HepG2 (cell line): ENCODE results near the gene FRMD4B. TPM values are rescaled to one million over a fixed set of nuclear protein-coding genes. Genes with fewer than 3 reads are reported as not detected.

Experiments
- ATAC-seq: fragments of 200-7000 bp; cut with Tn5 transposase; 3 replicates; pipeline ENCODE4 v1.9.1; 2020; ENCODE audit warnings: mild to moderate bottlenecking, moderate library complexity
- BruUV-seq: library from RNA; stranded (reverse); fragments of 400-500 nt; replicated peaks from 2 replicates; lab custom pipeline; 2021; lab: Mats Ljungman, UMichigan
- CTCF ChIA-PET: fragments of 300-600 bp; formaldehyde crosslinking; extraction: SDS; loops from one replicate; lab custom pipeline; 2021; ENCODE audit warnings: low total read pairs, inconsistent platforms, low intra/inter-chr PET ratio; lab: Yijun Ruan, JAX
- POLR2A ChIA-PET: fragments of 350-600 bp; sonication (Branson Sonifier 250); formaldehyde crosslinking; loops from one replicate; lab custom pipeline; 2020; ENCODE audit warnings: antibody characterized with exemption, inconsistent platforms; lab: Yijun Ruan, JAX
- DNase-seq: peaks from one replicate; pipeline ENCODE4 v3.0.0-alpha.2; 2015; ENCODE audit warnings: low spot score
- FAIRE-seq: peaks from 3 replicates; lab custom pipeline; 2011; peaks lifted over from hg19 to GRCh38; lab: Jason Lieb, UNC
- H2AFZ ChIP-seq: one replicate; pipeline ENCODE4 v1.6.1; 2011; ENCODE audit warnings: low read length, inconsistent platforms
- H3K27ac ChIP-seq: fragments of 300-600 bp; 3 replicates; pipeline ENCODE4 v1.8.0; 2011; ENCODE audit warnings: mixed run types, mild to moderate bottlenecking, mixed read lengths, low read length, inconsistent platforms; ENCODE audit not compliant: insufficient read depth; ENCODE audit errors: extremely low read length
- H3K27me3 ChIP-seq, 2 experiments: fragments of 200-600 bp in 1 of 2; 2 replicates in 1 of 2; 3 replicates in 1 of 2; pipeline versions ENCODE4 v1.6.0 to v1.8.0; 2011; ENCODE audit warnings: low read length in 2 of 2, mild to moderate bottlenecking in 2 of 2, moderate library complexity in 2 of 2, inconsistent platforms in 1 of 2; ENCODE audit not compliant: insufficient read depth in 2 of 2, control insufficient read depth in 1 of 2
- H3K36me3 ChIP-seq, 2 experiments: fragments of 200-600 bp in 1 of 2; replicated peaks in 1 of 2; 2 replicates in 1 of 2; 3 replicates in 1 of 2; pipeline versions ENCODE4 v1.5.1 to v1.8.0; 2011; ENCODE audit warnings: low read length in 2 of 2, inconsistent platforms in 1 of 2; ENCODE audit not compliant: insufficient read depth in 2 of 2, control insufficient read depth in 1 of 2
- H3K4me1 ChIP-seq: 2 replicates; pipeline ENCODE4 v1.5.1; 2012; ENCODE audit warnings: low read length, inconsistent platforms; ENCODE audit not compliant: insufficient read depth
- H3K4me2 ChIP-seq: 2 replicates; pipeline ENCODE4 v1.6.0; 2011; ENCODE audit warnings: low read depth, low read length, inconsistent platforms
- H3K4me3 ChIP-seq, 3 experiments: fragments of 200-600 bp in 1 of 3; sonication (generic), shearing (Covaris generic) in 1 of 3; replicated peaks in 1 of 3; 2 replicates each; pipeline ENCODE4 v1.5.1; 2011 to 2016; ENCODE audit warnings: low read length in 3 of 3, inconsistent platforms in 2 of 3, low read depth in 2 of 3, mild to moderate bottlenecking in 2 of 3, control low read depth in 1 of 3, mixed read lengths in 1 of 3; ENCODE audit not compliant: insufficient read depth in 1 of 3
- H3K79me2 ChIP-seq: one replicate; pipeline ENCODE4 v1.6.1; 2011; ENCODE audit warnings: low read length, inconsistent platforms; ENCODE audit not compliant: insufficient read depth
- H3K9ac ChIP-seq: 2 replicates; pipeline ENCODE4 v1.6.0; 2011; ENCODE audit warnings: mild to moderate bottlenecking, low read depth, low read length, inconsistent platforms; ENCODE audit not compliant: insufficient read depth
- H3K9me3 ChIP-seq: 2 replicates; pipeline ENCODE4 v1.5.1; 2012; ENCODE audit warnings: mild to moderate bottlenecking, low read length
- H4K20me1 ChIP-seq: 2 replicates; pipeline ENCODE4 v1.6.0; 2011; ENCODE audit warnings: inconsistent platforms, mild to moderate bottlenecking, low read length, moderate library complexity; ENCODE audit not compliant: insufficient read depth
- CEBPB ChIP-seq: IDR thresholded peaks from 2 replicates; pipeline ENCODE4 v1.6.1; 2011; ENCODE audit warnings: low read depth, low read length, improper control_type of control experiment, borderline replicate concordance
- FOXJ3 ChIP-seq: sonication (generic); formaldehyde crosslinking; IDR thresholded peaks from 2 replicates; pipeline ENCODE4 v1.4.0; 2020; ENCODE audit warnings: missing genetic modification reagents, mild to moderate bottlenecking, borderline replicate concordance
- HHEX ChIP-seq: IDR thresholded peaks from 2 replicates; pipeline ENCODE4 v1.6.1; 2016; ENCODE audit warnings: control low read depth
- NFATC3 ChIP-seq: sonication (generic); formaldehyde crosslinking; IDR thresholded peaks from 2 replicates; pipeline ENCODE4 v1.5.1; 2020; ENCODE audit warnings: mild to moderate bottlenecking, missing genetic modification reagents
- ZNF549 ChIP-seq: sonication (generic); formaldehyde crosslinking; IDR thresholded peaks from 2 replicates; pipeline ENCODE4 v1.5.0; 2020; ENCODE audit warnings: missing genetic modification reagents
- ZNF766 ChIP-seq: sonication (generic); formaldehyde crosslinking; IDR thresholded peaks from 2 replicates; pipeline ENCODE4 v1.5.0; 2020; ENCODE audit warnings: missing genetic modification reagents, borderline replicate concordance
- WGBS: methylation state at CpG from one replicate; pipeline ENCODE4 v1.1.6; 2017; ENCODE audit warnings: low lambda C conversion rate; 5-methylcytosine and 5-hydroxymethylcytosine counted together
- in situ Hi-C: cut with HindIII; loops from 2 replicates; pipeline ENCODE4 v1.10.0; 2017; ENCODE audit warnings: low pct_unique_long_range_greater_than_20kb; ENCODE audit not compliant: extremely low pct_ligation_motif_present
- intact Hi-C: fragments of 100-400 bp; cut with micrococcal nuclease; formaldehyde crosslinking; loops from one replicate; pipeline ENCODE4 v1.10.0; 2022; ENCODE audit not compliant: unreplicated experiment
- polyA plus RNA-seq, 8 experiments: library from polyadenylated mRNA; depleted of rRNA in 3 of 8; stranded (reverse) in 7 of 8; unstranded in 1 of 8; fragments of >200 nt; fragmentation: Illumina TruSeq in 4 of 8; extraction: Trizol in 4 of 8; gene quantifications; 2 replicates each; pipeline versions ENCODE4 v1.2.1 to v1.2.3, GENCODE V29; 2011 to 2016; ENCODE audit warnings: low read depth in 4 of 8, missing spikeins in 1 of 8, mixed read lengths in 1 of 8; ENCODE audit not compliant: insufficient read depth in 1 of 8
- total RNA-seq, 5 experiments: library from RNA; depleted of rRNA; stranded (reverse); fragments of >200 nt; fragmentation: Illumina TruSeq; extraction: Trizol; gene quantifications; 2 replicates each; pipeline ENCODE4 v1.2.3, GENCODE V29; 2016; ENCODE audit warnings: low read depth in 1 of 5
- TF ChIP-seq, protein P1 (sequence below): sonication (generic); formaldehyde crosslinking; IDR thresholded peaks from 2 replicates; pipeline ENCODE4 v1.5.0; 2020; ENCODE audit warnings: missing genetic modification reagents

The FRMD4B gene
- total and polyA plus RNA-seq, 2 of the 13 experiments (the other 11 are each of a cell fraction or from before 2014, with no cell fraction given), result 3.0 to 3.3 TPM

DNA sequence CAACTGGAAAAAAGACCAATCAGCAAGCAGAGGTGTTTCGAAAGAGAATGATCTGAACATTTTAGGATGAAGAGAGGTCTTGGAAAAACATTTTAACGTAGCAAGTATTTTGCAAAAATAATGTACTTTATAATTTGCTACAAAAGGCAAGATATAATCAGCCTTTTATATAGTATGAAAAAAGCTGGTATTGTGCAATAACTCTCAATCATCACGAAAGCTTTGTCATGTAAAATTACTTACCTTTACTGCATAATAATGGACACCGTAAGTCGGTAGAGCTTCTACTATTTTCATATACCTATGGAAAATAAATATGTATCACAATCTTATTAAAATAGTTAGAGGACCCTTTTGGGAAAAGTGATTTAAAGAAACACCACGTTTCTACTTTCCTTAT, 167.8 kb downstream of the FRMD4B start:
- no peaks in the 10 kb centered on the region for H4K20me1 ChIP-seq
- no peak overlapping the region for H3K4me3 ChIP-seq
- no peak for DNase-seq
- no peak overlapping the region for H3K9ac ChIP-seq
- no peak for FAIRE-seq
- POLR2A ChIA-PET, result no interaction called here
- no peaks in the 10 kb centered on the region for H3K79me2 ChIP-seq
- in situ Hi-C loops (no loop called here), intact Hi-C loops (no loop called here)
- peak; percentile 72; the same call in 1 of the 2 replicates for TF ChIP-seq CEBPB
- TF ChIP-seq FOXJ3 (CRISPR knock-in tag), result no peak
- H3K4me1 ChIP-seq, result no peaks in the 10 kb centered on the region
- no peak overlapping the region for H3K27ac ChIP-seq
- no peaks in the 10 kb centered on the region for H3K36me3 ChIP-seq
- H3K9me3 ChIP-seq, result no peaks in the 10 kb centered on the region
- H3K27me3 ChIP-seq, result no peaks in the 10 kb centered on the region
- no peak overlapping the region for H3K4me2 ChIP-seq
- CTCF ChIA-PET, result no interaction called here
- WGBS, result 78% methylated on average over 6 of the region's 6 CpGs
- BruUV-seq, result no TSS peak
- no peak for ATAC-seq
- H2AFZ ChIP-seq, result no peak overlapping the region

DNA sequence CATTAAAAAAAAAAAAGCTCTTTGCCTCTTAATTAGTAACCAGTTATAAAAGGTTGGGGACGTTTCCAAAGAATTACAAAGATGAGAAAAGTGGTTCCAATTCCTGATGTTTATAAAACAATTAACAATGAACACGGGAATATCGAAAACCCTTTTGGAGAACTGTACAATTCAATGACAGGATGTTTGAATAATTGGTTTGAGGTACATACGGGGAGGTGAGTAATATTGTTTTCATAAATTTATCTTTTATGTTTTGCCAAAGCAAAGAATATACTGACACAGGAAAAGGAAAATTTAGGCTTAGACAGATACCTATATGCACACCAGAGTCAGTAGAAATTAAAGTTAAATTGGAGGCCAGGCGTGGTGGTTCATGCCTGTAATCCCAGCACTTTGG, 168.9 kb downstream of the FRMD4B start:
- H3K36me3 ChIP-seq, result no peaks in the 10 kb centered on the region
- TF ChIP-seq, protein P1, sequence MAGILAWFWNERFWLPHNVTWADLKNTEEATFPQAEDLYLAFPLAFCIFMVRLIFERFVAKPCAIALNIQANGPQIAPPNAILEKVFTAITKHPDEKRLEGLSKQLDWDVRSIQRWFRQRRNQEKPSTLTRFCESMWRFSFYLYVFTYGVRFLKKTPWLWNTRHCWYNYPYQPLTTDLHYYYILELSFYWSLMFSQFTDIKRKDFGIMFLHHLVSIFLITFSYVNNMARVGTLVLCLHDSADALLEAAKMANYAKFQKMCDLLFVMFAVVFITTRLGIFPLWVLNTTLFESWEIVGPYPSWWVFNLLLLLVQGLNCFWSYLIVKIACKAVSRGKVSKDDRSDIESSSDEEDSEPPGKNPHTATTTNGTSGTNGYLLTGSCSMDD (CRISPR knock-in tag), result no peak
- no peak for TF ChIP-seq NFATC3 (CRISPR knock-in tag)
- TF ChIP-seq HHEX (CRISPR knock-in tag), result no peak
- TF ChIP-seq ZNF549 (CRISPR knock-in tag), result no peak
- TF ChIP-seq ZNF766 (CRISPR knock-in tag), result no peak
- no peak overlapping the region for H3K4me2 ChIP-seq
- H3K4me3 ChIP-seq, result no peak overlapping the region
- H2AFZ ChIP-seq, result no peak overlapping the region
- ChIA-PET CTCF (no interaction called here), POLR2A (no interaction called here)
- 37% methylated on average over 5 of the region's 5 CpGs for WGBS
- H3K9ac ChIP-seq, result no peak overlapping the region
- no peak for FAIRE-seq
- no peak for DNase-seq
- intact Hi-C loops, result no loop called here
- no peaks in the 10 kb centered on the region for H3K79me2 ChIP-seq
- no peaks in the 10 kb centered on the region for H4K20me1 ChIP-seq
- BruUV-seq, result no TSS peak
- H3K27me3 ChIP-seq, result no peaks in the 10 kb centered on the region
- ATAC-seq, result no peak
- no peaks in the 10 kb centered on the region for H3K9me3 ChIP-seq
- in situ Hi-C loops, result no loop called here
- peaks cover 9% of the 10 kb centered on the region for H3K4me1 ChIP-seq
- no peak overlapping the region for H3K27ac ChIP-seq
